Nucleus accumbens (tissue), 56 donors: Measurements from ENCODE around the gene CACNG5.

Experiments used
- DNase-seq, 56 donors: peaks; one replicate each; lab custom pipeline; 2025; lab: John Stamatoyannopoulos, UW

Gene CACNG5

GRCh38 chr17:66819466-66819865, 15.5 kb upstream of the CACNG5 start:
- no peak for DNase-seq

DNA sequence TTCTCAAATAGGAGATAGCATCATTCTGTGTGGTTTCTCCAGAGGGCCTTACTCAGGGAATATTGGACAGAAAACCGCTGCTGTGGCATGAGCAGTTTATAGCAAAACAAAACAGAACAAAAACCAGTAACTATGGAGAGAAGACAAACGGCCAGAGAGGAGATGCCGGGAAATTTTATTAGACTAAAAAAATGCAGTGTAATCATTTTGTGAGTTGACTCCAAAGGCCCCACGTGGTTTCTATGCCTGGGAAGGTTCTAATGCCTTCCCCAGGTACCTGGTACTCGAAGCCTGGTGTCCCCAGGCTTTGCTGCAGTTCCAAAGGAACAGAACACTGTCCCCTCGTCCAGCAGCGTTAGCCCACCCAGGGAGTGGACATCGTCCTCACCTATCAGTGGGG, 12.9 kb upstream of the CACNG5 start:
- no peak for DNase-seq

GRCh38 chr17:66826856-66827255, 8.1 kb upstream of the CACNG5 start:
- DNase-seq = no peak

- DNase-seq = no peak
Measured at GRCh38 chr17:66829386-66829864, 5.5 kb upstream of the CACNG5 start.

GRCh38 chr17:66829883-66830282, 5.0 kb upstream of the CACNG5 start:
- no peak for DNase-seq

GRCh38 chr17:66830451-66830850, 4.5 kb upstream of the CACNG5 start:
- DNase-seq = no peak

DNA sequence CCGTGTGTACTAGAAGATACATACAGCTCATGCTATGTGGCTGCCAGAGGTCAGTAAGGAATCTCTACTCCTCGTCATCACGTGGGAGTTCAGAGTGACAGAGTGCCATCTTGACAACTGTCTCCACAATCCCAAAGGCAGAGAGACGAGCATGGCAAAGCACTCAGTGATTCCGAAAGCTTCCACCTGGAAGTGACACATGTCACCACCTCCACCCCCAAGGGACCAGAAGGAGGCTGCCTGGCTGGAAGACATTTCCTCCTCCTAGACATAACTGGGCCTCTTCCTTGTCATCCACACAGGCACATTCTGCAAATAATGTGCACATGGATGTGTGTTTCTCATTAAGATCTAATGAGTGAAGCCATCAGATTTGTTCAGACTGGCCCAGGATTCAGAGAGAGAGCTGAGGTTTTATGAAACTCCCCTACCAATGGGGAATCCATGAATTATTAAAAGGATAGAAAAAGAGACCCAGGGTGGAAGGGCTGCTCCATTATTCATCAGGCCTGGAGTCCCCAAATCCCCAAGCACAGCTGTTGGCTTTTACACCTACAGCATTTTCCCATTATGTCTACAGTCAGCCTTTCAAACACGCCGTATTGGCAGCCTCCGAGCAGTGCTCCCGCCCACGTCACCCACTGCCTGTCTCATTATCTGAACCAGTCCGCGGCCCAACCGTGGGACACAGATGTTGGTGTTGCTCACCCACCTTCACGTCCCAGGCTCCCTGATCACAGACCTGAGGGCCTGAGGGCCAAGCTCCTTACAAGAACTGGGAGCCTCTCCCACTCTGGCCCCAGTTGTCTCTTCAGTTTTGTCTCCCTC, 3.3 kb upstream of the CACNG5 start:
- peak in 1 of 56 donors; percentile 12 for DNase-seq

DNA sequence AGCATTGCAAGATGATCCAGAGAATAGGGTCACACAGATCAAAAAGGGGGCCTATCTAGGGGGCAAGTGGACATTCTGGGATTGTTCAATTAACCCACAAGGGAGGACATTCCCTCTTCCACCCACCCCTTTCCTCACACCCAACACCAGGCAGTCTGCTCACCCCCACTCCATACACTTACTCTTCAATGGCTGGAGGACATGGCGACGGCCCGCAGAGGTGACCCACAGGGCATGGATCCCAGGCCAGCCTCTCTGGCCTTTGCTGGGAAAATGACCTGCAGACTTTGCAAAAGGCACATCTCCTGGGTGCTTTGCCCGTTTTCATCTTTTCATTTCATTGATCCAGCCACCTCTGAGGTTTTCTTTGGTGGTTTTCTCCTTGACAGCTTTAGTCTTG, 1.7 kb upstream of the CACNG5 start:
- DNase-seq = no peak

DNA sequence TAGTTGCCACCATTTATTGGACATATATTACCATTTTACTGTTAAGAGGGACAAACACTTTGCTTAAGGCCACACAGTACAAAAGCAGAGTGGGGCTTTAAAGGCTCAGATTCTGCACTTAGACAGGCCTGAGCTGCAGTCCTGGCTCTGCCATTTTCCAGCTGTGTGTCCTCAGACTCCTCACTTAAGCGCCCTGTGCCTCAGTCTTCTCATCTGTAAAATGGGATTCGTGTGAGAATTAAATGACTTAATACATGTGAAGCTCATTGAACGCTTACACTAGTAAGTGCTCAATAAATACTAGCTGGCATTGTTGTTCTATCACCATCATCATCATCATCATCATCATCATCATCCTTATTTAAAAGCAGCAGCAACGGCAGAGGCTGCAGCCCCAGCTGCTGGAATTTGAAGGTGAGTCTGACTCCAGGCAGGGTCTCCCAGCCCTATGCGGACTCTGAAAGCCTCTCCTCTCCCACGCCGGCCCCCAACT, 445 bp upstream of the CACNG5 start:
- no peak for DNase-seq

DNA sequence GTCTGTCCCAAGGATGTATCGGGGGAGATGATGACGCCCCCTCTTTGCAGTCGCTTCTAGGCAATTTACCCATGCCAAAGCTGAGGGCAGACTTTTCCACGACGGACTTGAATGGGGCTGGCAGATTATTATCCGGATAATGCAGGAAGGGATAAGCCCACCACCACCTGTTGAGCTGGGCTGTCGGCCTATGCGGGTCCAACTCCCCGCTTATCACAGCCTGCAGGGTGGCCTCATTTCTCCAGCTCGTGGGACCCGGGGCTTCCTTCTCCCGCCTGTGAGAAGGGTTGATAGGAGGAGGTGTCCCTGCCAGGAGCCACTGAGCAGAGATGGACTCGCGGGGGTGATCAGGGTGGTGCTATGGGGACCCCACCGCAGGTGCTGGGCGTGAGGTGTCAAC, 559 bp downstream of the CACNG5 start:
- peak in 1 of 56 donors; percentile 38 for DNase-seq

DNA sequence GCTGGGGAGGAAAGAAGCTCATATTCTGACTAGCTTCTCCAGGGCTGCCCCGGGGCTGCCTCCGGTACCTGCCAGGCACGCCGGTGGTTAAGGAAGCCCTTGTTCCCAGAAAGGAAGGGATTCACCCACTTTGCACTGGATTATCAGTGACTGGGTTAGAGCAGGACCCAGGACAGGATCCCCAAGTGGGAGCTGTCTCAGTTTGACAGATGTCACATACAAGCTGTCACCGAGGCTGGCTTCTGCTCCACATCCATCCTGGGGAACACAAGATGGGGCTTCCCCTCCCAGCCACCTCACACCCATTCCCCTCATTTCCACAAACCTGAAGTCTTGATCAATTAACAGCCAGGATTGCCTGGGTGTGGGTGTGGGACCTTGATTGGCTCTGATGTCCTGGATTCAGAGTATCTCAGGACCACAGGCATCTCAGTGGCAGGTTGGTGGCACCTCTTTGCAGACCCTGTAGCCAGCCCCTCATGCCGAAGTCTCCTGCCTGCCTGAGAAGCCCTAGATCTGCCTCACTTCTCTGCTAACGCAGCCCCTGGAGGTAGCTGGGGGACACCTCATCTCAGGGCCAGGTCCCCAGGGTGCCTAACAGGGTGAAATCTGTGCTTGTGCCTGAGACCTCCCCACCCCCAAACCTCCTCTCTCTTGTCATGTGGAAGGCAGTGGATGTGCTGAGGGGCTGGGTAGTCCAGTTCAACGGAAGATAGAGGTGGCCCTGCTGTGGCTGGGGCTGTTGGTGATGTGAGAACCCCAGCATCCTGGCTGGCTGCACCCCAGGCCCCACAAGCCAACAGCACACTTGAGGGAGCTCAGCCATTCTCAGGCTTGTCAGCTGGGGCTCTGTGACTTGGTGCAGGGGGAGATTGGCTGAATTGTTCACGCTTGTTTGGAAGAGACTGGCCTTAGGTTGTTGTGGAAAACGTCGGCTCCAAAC, 1.4 kb downstream of the CACNG5 start:
- DNase-seq = no peak

DNA sequence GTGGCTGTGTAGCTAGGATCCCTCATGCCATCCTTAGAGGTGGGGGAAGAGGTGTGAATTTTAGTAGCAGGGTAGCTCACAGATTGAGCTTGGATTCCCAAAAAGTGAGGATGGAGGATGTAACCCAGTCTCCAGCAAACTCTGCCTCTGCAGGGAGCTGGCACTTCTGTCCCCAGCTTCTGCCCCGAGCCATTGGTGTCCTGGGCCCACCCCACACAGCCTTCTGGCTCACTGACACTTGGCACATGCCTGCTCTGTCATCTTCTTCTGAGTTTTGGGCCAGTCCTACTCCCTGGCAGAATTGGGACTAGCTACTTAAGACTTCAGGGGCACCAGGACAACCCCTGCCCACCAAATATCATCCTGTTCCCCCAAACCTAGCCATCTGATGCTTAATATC, 2.3 kb downstream of the CACNG5 start:
- no peak for DNase-seq

- DNase-seq = no peak
Measured at GRCh38 chr17:66837885-66838665, 3.2 kb downstream of the CACNG5 start.

DNA sequence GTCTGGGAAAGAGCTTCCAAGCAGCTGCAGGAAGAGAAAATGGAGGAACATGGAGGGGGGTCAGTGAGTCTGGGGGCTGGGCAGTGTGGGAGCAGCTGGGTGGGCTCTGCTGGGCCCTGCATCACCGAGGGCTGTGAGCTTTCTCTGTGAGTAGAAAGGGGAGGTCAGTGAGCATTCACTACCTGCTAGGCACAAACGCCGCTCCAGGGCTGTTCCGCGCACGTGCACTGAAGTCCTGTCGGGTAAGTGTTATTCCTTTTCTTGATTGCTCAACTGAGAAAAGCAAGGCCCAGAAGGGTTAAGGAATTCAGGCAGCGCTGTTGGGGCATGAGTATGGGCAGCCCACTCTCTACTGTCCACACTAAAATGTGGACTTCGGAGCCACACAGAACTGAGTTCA, 4.7 kb downstream of the CACNG5 start:
- DNase-seq = no peak

GRCh38 chr17:66840061-66840460, 5.1 kb downstream of the CACNG5 start:
- no peak for DNase-seq

- DNase-seq = no peak
Measured at GRCh38 chr17:66841328-66841727, 6.4 kb downstream of the CACNG5 start.

DNA sequence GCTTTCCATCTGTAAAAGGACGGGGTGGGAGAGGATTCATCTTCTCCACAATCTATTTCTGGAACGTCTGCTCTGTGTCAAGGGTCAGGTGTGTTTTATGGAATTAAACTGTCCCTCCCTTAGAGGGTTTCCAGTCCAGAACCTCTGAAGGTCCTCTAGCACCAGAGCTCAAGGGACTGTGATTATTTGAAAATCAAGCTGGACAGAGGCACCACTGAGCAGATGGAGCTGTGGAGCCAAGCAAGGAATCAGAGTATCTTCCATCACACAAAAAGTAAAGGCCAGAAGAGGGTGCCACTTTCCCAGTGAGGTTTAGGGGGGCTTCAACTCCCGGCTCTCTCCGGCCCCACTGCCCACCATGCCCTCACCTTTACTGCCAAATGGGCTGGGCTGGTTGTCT, 6.8 kb downstream of the CACNG5 start:
- DNase-seq = no peak

- DNase-seq = no peak
Measured at GRCh38 chr17:66842505-66842904, 7.6 kb downstream of the CACNG5 start.

- no peak for DNase-seq
Measured at GRCh38 chr17:66842959-66843358, 8.0 kb downstream of the CACNG5 start.

GRCh38 chr17:66843627-66844026, 8.7 kb downstream of the CACNG5 start:
- DNase-seq = no peak
